Esophagus muscularis mucosa (tissue), 3 donors: ENCODE data around the gene RSRC1.

Source experiments
- CTCF ChIP-seq, 3 experiments: fragments of 200-600 bp in 2 of 3; fragments of 450-650 bp in 1 of 3; sonication (generic) in 2 of 3; IDR thresholded peaks; one replicate each; pipeline ENCODE4 v1.5.1; 2017 to 2019; ENCODE audit warnings: antibody characterized with exemption in 3 of 3, mild to moderate bottlenecking in 2 of 3, moderate library complexity in 1 of 3
- EP300 ChIP-seq: sonication (generic); formaldehyde crosslinking; IDR thresholded peaks from one replicate; pipeline ENCODE4 v1.6.1; 2017; ENCODE audit warnings: antibody characterized with exemption

GRCh38 chr3:158213461-158213860, 103.6 kb downstream of the RSRC1 start:
- TF ChIP-seq EP300 (no peak), CTCF (IDR thresholded peaks at IDR 0.05) (no peak)
